ENCODE measurements around the gene ABCF2.

The ABCF2 gene

DNA sequence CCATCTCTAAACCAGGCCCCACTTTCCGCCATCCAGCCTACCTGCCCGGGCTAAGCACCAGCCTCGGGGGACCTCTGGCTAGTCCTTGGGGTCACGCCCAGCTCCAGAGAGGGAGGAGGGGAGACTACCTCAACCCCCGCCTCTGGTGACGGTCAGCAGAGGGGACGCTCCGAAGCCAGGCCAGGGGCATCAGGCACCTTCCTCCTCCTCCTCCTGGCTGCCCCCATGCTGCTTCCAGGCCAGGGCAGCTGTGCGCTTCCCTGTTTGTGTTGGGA is 25.5 kb upstream of the ABCF2 start:
- H3K9ac ChIP-seq (ENCODE audit: low read length in 2 of 2), result peak overlapping the region; percentile 95 to 98
- H3K9me3 ChIP-seq (ENCODE audit: control insufficient read depth in 2 of 2, low read length in 2 of 2), result no peaks in the 10 kb centered on the region
- H3K4me3 ChIP-seq (ENCODE audit: low read length in 2 of 2), result peak overlapping the region; percentile 84 to 87
- H3K27me3 ChIP-seq (ENCODE audit: control insufficient read depth in 1 of 2, insufficient read depth in 2 of 2, low read length in 2 of 2), result no peaks in the 10 kb centered on the region
- peak overlapping the region; percentile 94 for H3K27ac ChIP-seq (ENCODE audit: low read length)
- no peaks in the 10 kb centered on the region for H3K36me3 ChIP-seq (ENCODE audit: control insufficient read depth in 2 of 2, insufficient read depth in 2 of 2, low read length in 2 of 2)
- peaks cover 59% of the 10 kb centered on the region for H3K4me1 ChIP-seq (ENCODE audit: control insufficient read depth, insufficient read depth, low read length)

DNA sequence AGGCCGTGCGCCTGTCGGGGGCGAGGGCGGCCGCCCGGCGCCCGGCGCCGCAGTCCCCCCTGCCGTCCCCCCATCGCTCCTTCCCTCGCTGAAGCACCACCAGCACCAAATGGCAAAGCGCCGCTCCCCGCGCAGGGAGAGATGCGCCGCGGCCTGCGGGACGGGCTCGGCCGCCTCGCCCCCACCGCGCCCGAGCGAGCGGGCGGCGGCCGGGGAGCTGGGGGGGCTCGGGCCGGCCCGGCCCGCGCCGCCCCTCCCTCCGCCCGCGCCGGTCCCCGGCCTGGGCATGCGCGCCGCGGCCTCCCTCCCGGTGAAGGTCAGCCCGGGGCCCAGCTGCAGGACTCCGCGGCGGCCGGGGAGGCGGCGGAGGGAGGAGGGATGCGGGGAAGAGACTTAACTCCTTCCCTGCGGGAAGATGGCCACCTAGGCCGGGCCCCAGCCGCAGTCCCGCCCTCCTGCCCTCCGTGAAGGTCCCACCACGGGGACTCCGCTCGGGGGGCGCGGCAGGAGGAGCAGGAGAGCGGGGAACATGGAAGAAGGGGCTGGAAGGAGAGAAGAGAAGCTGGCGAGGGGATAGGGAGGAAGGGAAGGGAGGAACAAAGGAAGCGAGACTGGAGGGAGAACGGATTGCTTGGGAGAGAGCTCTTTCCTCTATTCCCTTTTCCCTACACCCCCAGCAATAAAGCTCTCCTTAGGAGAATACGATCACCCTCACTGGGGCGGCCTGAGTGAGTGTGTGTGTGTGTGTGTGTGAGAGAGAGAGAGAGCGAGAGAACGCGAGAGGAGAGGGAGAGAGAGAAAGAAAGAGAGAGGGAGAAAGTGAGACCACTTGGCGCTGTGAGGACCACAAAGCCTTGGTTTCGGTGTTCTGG is 24.9 kb upstream of the ABCF2 start:
- Histone ChIP-seq H3K27me3 (ENCODE audit: control insufficient read depth in 1 of 2, insufficient read depth in 2 of 2, low read length in 2 of 2) (no peaks in the 10 kb centered on the region), H3K9ac (ENCODE audit: low read length in 2 of 2) (peak overlapping the region; percentile 95 to 98), H3K4me1 (ENCODE audit: control insufficient read depth, insufficient read depth, low read length) (peaks cover 65% of the 10 kb centered on the region), H3K36me3 (ENCODE audit: control insufficient read depth in 2 of 2, insufficient read depth in 2 of 2, low read length in 2 of 2) (no peaks in the 10 kb centered on the region), H3K27ac (ENCODE audit: low read length) (peak overlapping the region; percentile 94), H3K9me3 (ENCODE audit: control insufficient read depth in 2 of 2, low read length in 2 of 2) (no peaks in the 10 kb centered on the region), H3K4me3 (ENCODE audit: low read length in 2 of 2) (peak overlapping the region; percentile 84 to 87)

- H3K9me3 ChIP-seq (ENCODE audit: control insufficient read depth in 2 of 2, low read length in 2 of 2), result no peaks in the 10 kb centered on the region
- peak overlapping the region; percentile 56 to 84 for H3K4me3 ChIP-seq (ENCODE audit: low read length in 2 of 2)
- peaks cover 71% of the 10 kb centered on the region for H3K4me1 ChIP-seq (ENCODE audit: control insufficient read depth, insufficient read depth, low read length)
- H3K9ac ChIP-seq (ENCODE audit: low read length in 2 of 2), result peak overlapping the region; percentile 66 to 82
- peak overlapping the region; percentile 89 for H3K27ac ChIP-seq (ENCODE audit: low read length)
- no peaks in the 10 kb centered on the region for H3K36me3 ChIP-seq (ENCODE audit: control insufficient read depth in 2 of 2, insufficient read depth in 2 of 2, low read length in 2 of 2)
- no peaks in the 10 kb centered on the region for H3K27me3 ChIP-seq (ENCODE audit: control insufficient read depth in 1 of 2, insufficient read depth in 2 of 2, low read length in 2 of 2)
Measured at GRCh38 chr7:151251328-151251688, 24.3 kb upstream of the ABCF2 start.

- Histone ChIP-seq H3K36me3 (ENCODE audit: control insufficient read depth in 2 of 2, insufficient read depth in 2 of 2, low read length in 2 of 2) (no peaks in the 10 kb centered on the region), H3K4me3 (ENCODE audit: low read length in 2 of 2) (peak overlapping the region; percentile 56 to 84), H3K27me3 (ENCODE audit: control insufficient read depth in 1 of 2, insufficient read depth in 2 of 2, low read length in 2 of 2) (no peaks in the 10 kb centered on the region), H3K4me1 (ENCODE audit: control insufficient read depth, insufficient read depth, low read length) (peaks cover 79% of the 10 kb centered on the region), H3K9ac (ENCODE audit: low read length in 2 of 2) (peak overlapping the region; percentile 66 to 82), H3K27ac (ENCODE audit: low read length) (peak overlapping the region; percentile 89), H3K9me3 (ENCODE audit: control insufficient read depth in 2 of 2, low read length in 2 of 2) (no peaks in the 10 kb centered on the region)
Measured at GRCh38 chr7:151250181-151251132, 23.5 kb upstream of the ABCF2 start.

DNA sequence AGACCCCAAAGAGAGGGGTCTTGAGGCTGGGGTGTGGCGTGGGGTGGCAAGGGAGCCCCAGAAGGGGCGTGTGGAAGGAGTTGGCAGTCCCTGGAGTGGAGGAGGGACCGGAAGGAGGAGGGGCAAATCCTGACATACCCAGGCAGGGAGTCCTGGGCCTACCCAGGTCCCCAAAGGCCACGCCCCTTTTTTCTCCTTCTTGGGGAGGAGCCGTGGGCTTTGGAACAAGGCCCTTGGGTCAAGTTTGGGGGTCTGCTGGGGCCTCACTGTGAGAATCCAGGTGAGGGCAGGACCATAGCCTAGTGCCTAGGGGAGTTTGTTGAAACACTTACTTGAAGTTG is 22.7 kb upstream of the ABCF2 start:
- Histone ChIP-seq H3K4me3 (ENCODE audit: low read length in 2 of 2) (peak overlapping the region; percentile 51 to 84), H3K27ac (ENCODE audit: low read length) (peak overlapping the region; percentile 89), H3K9me3 (ENCODE audit: control insufficient read depth in 2 of 2, low read length in 2 of 2) (no peaks in the 10 kb centered on the region), H3K27me3 (ENCODE audit: control insufficient read depth in 1 of 2, insufficient read depth in 2 of 2, low read length in 2 of 2) (no peaks in the 10 kb centered on the region), H3K36me3 (ENCODE audit: control insufficient read depth in 2 of 2, insufficient read depth in 2 of 2, low read length in 2 of 2) (no peaks in the 10 kb centered on the region), H3K9ac (ENCODE audit: low read length in 2 of 2) (peak overlapping the region; percentile 60 to 63), H3K4me1 (ENCODE audit: control insufficient read depth, insufficient read depth, low read length) (peaks cover 85% of the 10 kb centered on the region)

- Histone ChIP-seq H3K27me3 (ENCODE audit: control insufficient read depth in 1 of 2, insufficient read depth in 2 of 2, low read length in 2 of 2) (no peaks in the 10 kb centered on the region), H3K4me1 (ENCODE audit: control insufficient read depth, insufficient read depth, low read length) (peaks cover 85% of the 10 kb centered on the region), H3K27ac (ENCODE audit: low read length) (peak overlapping the region; percentile 89), H3K9ac (ENCODE audit: low read length in 2 of 2) (peak overlapping the region; percentile 58 to 63), H3K9me3 (ENCODE audit: control insufficient read depth in 2 of 2, low read length in 2 of 2) (no peaks in the 10 kb centered on the region), H3K4me3 (ENCODE audit: low read length in 2 of 2) (peak overlapping the region; percentile 51 to 84), H3K36me3 (ENCODE audit: control insufficient read depth in 2 of 2, insufficient read depth in 2 of 2, low read length in 2 of 2) (no peaks in the 10 kb centered on the region)
Measured at GRCh38 chr7:151249034-151249731, 22.2 kb upstream of the ABCF2 start.

GRCh38 chr7:151248346-151249033 is 21.5 kb upstream of the ABCF2 start, which contains the start of gene SMARCD3:
Gene SMARCD3, minus strand, starts transcription at chr7:151248694. Its CDS starts 132 bp downstream, at chr7:151248562.
- no peaks in the 10 kb centered on the region for H3K27me3 ChIP-seq (ENCODE audit: control insufficient read depth in 1 of 2, insufficient read depth in 2 of 2, low read length in 2 of 2)
- peak within 1 kb of the TSS; percentile 62 to 84 for H3K4me3 ChIP-seq (ENCODE audit: low read length in 2 of 2)
- peak within 1 kb of the TSS; percentile 65 to 72 for H3K9ac ChIP-seq (ENCODE audit: low read length in 2 of 2)
- H3K4me1 ChIP-seq (ENCODE audit: control insufficient read depth, insufficient read depth, low read length), result peaks cover 88% of the 10 kb centered on the region
- H3K9me3 ChIP-seq (ENCODE audit: control insufficient read depth in 2 of 2, low read length in 2 of 2), result no peaks in the 10 kb centered on the region
- H3K27ac ChIP-seq (ENCODE audit: low read length), result peak within 1 kb of the TSS; percentile 89
- H3K36me3 ChIP-seq (ENCODE audit: control insufficient read depth in 2 of 2, insufficient read depth in 2 of 2, low read length in 2 of 2), result no peaks in the 10 kb centered on the region

- Histone ChIP-seq H3K4me3 (ENCODE audit: low read length in 2 of 2) (peak overlapping the region; percentile 62 to 84), H3K9me3 (ENCODE audit: control insufficient read depth in 2 of 2, low read length in 2 of 2) (no peaks in the 10 kb centered on the region), H3K4me1 (ENCODE audit: control insufficient read depth, insufficient read depth, low read length) (peaks cover 87% of the 10 kb centered on the region), H3K27ac (ENCODE audit: low read length) (peak overlapping the region; percentile 84), H3K9ac (ENCODE audit: low read length in 2 of 2) (peak overlapping the region; percentile 65 to 72), H3K36me3 (ENCODE audit: control insufficient read depth in 2 of 2, insufficient read depth in 2 of 2, low read length in 2 of 2) (no peaks in the 10 kb centered on the region), H3K27me3 (ENCODE audit: control insufficient read depth in 1 of 2, insufficient read depth in 2 of 2, low read length in 2 of 2) (no peaks in the 10 kb centered on the region)
Measured at GRCh38 chr7:151247611-151248345, 20.8 kb upstream of the ABCF2 start.

GRCh38 chr7:151246851-151247580 is 20.0 kb upstream of the ABCF2 start:
- Histone ChIP-seq H3K27me3 (ENCODE audit: control insufficient read depth in 1 of 2, insufficient read depth in 2 of 2, low read length in 2 of 2) (no peaks in the 10 kb centered on the region), H3K9ac (ENCODE audit: low read length in 2 of 2) (peak overlapping the region; percentile 64 to 65), H3K4me3 (ENCODE audit: low read length in 2 of 2) (peak overlapping the region; percentile 62 to 84), H3K27ac (ENCODE audit: low read length) (peak overlapping the region; percentile 84), H3K9me3 (ENCODE audit: control insufficient read depth in 2 of 2, low read length in 2 of 2) (no peaks in the 10 kb centered on the region), H3K36me3 (ENCODE audit: control insufficient read depth in 2 of 2, insufficient read depth in 2 of 2, low read length in 2 of 2) (peaks cover 4 to 5% of the 10 kb centered on the region in 2 donors), H3K4me1 (ENCODE audit: control insufficient read depth, insufficient read depth, low read length) (peaks cover 81% of the 10 kb centered on the region)

All from stomach smooth muscle (tissue), 2 donors.